GM18507 (cell line): ENCODE results near the gene PSIP1.

Source experiments
- DNase-seq: peaks from one replicate; pipeline ENCODE4 v3.0.0; 2011; ENCODE audit warnings: low read depth; ENCODE audit not compliant: insufficient read length; ENCODE audit errors: extremely low spot score
- FAIRE-seq: peaks from 2 replicates; lab custom pipeline; 2011; peaks lifted over from hg19 to GRCh38; lab: Jason Lieb, UNC

The PSIP1 gene

DNA sequence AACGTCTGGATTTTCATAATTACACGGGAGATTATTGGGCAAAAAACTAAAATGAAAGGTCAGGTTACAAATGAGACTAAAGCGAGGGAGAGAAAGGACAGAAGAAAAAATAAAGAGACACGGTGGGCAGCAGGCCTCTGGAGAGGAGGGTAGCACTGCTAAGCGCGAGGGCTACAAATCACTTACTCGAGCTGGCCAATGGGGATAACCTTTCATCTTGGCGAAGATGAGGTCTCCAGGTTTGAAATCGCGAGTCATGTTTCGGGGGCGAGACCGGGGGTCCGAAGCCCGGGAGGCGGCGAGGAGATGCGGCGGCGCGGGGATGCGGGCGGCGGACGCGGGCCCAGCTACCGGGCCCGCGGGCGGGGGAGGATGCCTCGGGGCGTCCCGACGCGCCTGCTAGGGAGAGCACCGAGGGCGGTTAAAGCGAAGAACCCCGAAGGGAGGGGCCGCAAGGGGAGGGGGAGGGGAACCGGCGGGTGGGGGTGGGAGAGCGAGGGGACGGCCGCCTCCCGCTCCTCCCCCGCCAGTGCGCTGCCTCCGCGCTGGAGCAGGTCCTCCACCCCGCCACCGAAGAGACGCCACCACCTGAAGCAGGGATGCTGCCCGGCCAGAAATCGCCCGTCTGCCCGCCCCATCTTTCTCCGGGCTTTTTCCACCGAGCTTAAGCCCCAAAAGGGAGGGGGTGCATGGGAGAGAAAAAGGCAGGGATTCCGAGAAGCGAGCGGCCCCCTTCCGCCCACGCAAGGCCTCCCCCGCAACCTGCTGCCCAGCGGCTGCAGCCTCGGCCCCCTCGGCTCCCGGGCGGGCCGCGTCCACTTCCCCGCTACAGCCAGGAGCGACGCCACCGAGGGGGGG lies 610 bp downstream of the PSIP1 start:
- peak; percentile 73 for FAIRE-seq
- DNase-seq, result peak; percentile 38

DNA sequence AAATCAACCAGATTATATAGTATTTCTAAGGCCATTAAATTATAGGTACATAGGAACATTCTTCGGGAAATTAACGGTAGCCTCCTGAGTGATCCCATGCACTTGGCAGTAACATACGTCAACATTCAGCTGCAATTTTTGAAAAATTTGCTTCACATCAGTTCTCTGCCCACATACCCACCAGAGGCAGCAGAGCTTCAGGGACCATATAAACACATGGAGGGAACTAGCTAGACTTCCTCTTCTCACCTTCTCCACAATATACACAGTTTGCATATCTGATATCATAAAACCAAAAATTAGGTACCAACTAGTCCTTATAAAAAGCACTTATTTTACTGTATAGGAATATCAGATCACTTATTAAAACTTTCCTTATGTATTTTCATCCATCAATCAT lies 4.8 kb downstream of the PSIP1 start:
- DNase-seq, result no peak
- FAIRE-seq, result no peak

GRCh38 chr9:15501803-15502202 lies 9.0 kb downstream of the PSIP1 start:
- no peak for FAIRE-seq

GRCh38 chr9:15501179-15501578 lies 9.6 kb downstream of the PSIP1 start:
- DNase-seq, result no peak
- FAIRE-seq, result no peak

More at GRCh38 chr9:15501803-15502202, 9.0 kb downstream of the PSIP1 start:
- no peak for DNase-seq

DNA sequence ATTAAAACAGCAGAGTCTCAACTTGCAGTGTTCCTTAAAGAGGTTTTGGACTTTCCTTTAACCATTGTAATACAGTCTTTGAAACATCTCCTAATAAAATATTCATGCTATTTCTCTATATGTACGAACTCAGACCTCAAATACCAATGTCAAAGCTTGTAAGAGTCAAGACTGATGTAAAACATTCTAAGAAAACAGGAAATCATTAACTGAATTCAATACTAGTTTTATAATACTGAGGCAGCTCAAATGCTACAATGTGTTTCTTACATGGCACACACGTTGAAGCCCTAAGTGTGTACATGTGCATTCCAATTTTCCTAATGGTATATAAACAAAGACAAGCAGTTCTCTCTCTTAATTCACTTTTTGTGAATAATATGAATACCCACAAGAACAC lies 11.6 kb downstream of the PSIP1 start:
- peak; percentile 9 for FAIRE-seq

DNA sequence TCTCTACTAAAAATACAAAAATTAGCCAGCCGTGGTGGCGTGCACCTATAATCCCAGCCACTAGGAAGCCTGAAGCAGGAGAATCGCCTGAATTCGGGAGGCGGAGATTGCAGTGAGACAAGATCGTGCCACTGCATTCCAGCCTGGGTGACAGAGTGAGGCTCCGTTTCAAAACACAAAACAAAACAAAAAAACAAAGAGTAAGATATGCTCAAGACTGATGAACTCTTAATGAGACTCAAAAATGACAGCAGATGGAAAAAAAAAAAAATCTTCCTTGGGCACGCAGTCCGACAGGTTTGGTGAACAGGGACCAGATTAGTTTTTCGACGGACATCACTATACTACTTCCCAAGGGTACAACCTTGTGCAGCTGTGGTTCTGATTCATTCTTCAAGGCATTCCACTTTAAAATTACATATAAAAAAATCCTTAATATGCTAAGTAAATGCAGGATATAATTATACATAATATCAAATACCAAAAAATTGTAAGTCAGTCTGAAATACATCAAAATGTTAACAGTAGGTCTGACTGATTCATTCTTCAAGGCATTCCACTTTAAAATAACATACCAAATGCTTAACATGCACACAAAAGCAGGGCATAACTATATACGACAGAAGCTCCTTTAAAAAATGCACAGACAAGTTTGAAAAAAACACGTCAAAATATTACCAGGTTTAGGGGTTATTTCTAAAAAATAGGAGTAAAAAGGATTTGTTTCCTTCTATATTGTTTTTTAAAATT lies 12.3 kb downstream of the PSIP1 start:
- FAIRE-seq, result no peak
- DNase-seq, result no peak

More for the DNA sequence above, 11.6 kb downstream of the PSIP1 start:
- no peak for DNase-seq

GRCh38 chr9:15492485-15493150 lies 18.2 kb downstream of the PSIP1 start:
- FAIRE-seq (no peak), DNase-seq (no peak)

DNA sequence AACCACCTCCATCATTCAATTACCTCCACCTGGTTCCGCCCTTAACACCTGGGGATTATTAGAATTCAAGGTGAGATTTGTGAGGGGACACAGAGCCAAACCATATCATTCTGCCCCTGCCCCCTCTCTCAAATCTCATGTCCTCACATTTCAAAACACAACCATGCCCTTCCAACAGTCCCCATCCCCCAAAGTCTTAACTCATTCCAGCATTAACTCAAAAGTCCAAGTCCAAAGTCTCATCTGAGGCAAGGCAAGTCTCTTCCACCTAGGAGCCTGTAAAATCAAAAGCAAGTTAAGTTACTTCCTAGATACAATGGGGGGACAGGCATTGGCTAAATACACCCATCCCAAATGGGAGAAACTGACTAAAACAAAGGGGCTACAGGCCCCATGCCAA lies 18.8 kb downstream of the PSIP1 start:
- FAIRE-seq, result no peak
- DNase-seq, result no peak

DNA sequence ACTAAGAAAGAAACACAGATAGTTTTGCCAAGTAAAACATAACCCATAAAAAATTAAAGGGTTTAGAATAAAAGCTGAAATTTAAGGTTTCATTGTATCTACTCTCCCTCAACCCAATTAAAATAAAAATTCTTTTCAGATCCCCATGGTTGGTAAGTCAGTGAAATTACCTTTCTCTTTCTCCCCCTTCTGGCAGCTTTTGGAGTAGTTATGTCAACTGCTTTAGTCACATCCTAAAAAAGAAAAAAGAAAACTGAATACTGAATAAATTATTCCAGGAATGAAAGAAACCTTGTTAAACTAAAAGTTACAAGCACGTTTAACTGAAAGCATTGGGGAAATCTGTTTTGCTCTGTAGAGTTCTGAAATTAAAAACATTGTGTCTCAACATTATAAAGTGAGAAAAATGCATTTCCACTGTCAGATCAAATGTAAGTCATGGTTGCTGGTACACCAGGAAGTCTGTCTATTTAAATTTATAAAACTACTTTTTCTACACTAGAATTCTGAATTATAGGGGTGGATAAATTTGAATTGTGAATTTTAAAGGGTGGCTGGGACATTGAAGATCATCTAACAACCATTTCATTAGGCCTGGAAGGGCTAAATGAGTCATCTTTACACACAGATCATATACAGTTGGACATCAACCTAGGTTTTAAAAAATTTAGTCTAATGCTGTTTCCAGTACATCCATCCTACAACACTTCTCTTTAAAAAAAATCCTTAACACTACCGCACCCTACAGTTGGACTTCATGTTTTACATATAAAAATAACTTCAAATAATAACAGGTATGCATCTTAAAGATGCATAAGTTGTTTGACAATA lies 24.7 kb downstream of the PSIP1 start:
- FAIRE-seq (peak; percentile 55), DNase-seq (no peak)

DNA sequence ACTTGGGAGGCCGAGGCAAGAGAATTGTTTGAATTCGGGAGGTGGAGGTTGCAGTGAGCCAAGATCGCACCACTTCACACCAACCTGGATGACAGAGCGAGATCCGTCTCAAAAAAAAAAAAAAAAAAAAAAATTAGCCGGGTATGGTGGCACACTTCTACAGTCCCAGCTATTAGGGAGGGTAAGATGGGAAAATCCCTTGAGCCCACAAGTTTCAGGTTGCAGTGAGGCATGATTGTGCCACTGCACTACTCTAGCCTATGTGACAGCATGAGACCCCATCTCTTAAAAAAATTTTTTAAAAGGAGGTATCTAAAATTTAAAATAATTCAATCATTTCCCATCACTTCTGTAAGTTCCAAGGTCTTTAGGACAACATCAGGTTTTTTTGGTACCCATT lies 26.0 kb downstream of the PSIP1 start:
- DNase-seq (no peak), FAIRE-seq (no peak)

GRCh38 chr9:15482146-15482545 lies 28.6 kb downstream of the PSIP1 start:
- DNase-seq, result no peak
- FAIRE-seq, result no peak

DNA sequence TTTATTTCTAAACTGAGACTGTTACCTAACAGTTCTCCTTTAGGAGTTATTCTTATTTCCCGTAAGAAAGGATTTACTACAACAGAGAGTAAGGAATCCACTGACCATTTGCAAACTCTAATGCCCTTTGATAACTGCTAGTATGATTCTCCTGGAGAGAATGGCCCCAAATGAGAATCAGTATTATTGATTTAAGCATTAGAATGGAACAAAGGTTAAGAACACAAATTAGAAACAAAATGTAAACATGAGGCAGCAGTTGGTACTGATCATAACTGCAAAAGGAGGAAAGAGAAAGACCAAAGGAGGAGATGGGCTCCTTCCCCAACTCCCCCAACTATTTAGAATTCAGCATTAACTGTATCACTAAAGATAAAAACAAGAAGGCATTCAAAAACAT lies 30.7 kb downstream of the PSIP1 start:
- DNase-seq (no peak), FAIRE-seq (no peak)

DNA sequence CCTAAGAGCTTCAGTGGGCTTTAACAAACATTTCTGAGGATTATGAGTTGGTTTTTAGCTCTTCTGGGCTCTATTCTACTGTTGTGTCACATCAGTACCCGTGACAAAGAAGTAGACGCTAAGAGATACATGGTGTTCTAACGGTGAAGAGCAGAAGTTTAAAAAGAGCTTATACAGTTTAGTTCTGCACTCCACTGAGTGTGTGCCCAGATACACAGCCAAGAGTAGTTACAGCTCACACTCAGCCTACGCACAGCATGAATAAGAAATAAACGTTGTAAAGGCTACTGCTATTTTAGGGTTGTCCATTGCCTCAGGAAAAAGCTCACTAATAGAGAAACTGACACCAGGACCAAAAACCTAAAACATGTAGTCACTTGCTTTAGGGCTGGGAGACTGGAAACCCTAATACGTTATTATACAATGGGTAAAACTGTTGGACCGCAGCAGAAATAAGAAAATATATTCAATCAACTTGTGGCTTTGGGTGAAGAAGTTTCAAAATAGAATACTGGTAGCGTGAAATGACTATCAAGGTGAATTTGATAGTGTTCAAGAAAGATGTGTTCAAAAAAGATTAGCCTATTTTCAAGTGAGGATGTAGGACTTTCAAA lies 34.7 kb downstream of the PSIP1 start:
- FAIRE-seq (peak; percentile 59), DNase-seq (no peak)

- DNase-seq (no peak), FAIRE-seq (no peak)
Observed at GRCh38 chr9:15469862-15470261, 40.9 kb downstream of the PSIP1 start.

- DNase-seq (no peak), FAIRE-seq (no peak)
Observed at GRCh38 chr9:15469406-15469805, 41.4 kb downstream of the PSIP1 start.

GRCh38 chr9:15468145-15468544 lies 42.6 kb downstream of the PSIP1 start:
- FAIRE-seq, result peak; percentile 24
- no peak for DNase-seq

DNA sequence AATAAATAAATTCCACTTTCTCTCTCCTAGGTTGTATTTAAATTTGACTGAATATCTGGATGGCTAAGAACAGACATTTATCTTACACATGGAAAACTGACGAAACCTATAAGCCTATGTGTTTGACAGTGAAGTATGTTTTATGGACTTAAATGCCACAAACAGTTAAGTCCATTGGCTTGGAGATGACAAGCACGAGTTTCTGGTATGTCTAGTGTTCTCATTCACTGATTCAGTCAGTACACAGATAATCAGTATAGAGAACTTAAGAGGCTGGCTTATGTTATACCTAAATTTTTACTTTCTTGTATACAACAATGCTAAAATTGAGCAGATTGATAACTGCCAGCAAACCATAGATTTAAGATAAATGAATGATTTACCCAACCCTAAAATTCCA lies 49.2 kb downstream of the PSIP1 start:
- FAIRE-seq (no peak), DNase-seq (no peak)

GRCh38 chr9:15461056-15461455 lies 49.7 kb downstream of the PSIP1 start:
- FAIRE-seq, result no peak
- DNase-seq, result no peak

DNA sequence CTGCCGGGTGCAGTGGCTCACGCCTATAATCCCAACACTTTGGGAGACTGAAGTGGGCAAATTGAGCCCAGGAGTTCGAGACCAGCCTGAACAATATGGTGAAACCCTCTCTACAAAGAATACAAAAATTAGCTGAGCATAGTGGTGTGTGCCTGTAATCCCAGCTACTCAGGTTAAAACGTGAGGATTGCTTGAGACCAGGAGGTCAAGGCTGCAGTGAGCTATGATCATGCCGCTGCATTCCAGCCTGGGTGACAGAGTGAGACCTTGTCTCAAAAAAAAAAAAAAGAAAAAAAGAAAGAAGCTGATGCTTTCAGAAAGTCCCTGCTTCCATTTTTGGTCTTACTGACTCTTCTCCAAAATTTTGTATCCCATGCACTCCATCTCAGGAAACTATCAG lies 56.8 kb downstream of the PSIP1 start:
- no peak for FAIRE-seq
- DNase-seq, result no peak
